H1 (cell line): ENCODE measurements around the gene HK2. TPM values are rescaled to one million over a fixed set of nuclear protein-coding genes. Genes with fewer than 3 reads are reported as not detected.

Experiments used
- CTCF ChIA-PET: fragments of 300-600 bp; sonication (Branson Sonifier 250); formaldehyde crosslinking; loops from one replicate; lab custom pipeline; 2021; ENCODE audit not compliant: partially characterized antibody; lab: Charles Lee
- POLR2A ChIA-PET: fragments of 300-600 bp; sonication (Branson Sonifier 250); formaldehyde crosslinking; loops from one replicate; lab custom pipeline; 2021; ENCODE audit warnings: inconsistent platforms; ENCODE audit not compliant: partially characterized antibody; lab: Charles Lee
- DNase-seq, 2 experiments: peaks; one replicate each; pipeline versions ENCODE4 v3.0.0 to v3.0.0-alpha.2; 2010 to 2022; ENCODE audit warnings: low spot score in 2 of 2, low read depth in 1 of 2, mixed read lengths in 1 of 2
- FAIRE-seq: peaks from 2 replicates; lab custom pipeline; 2011; peaks lifted over from hg19 to GRCh38; lab: Jason Lieb, UNC
- H2AFZ ChIP-seq: 2 replicates; pipeline ENCODE4 v1.8.1; 2012; ENCODE audit warnings: low read length, inconsistent platforms
- H2AK5ac ChIP-seq: 2 replicates; pipeline ENCODE4 v1.6.1; 2013; ENCODE audit warnings: low read depth, low read length
- H2BK120ac ChIP-seq: replicated peaks from 2 replicates; pipeline ENCODE3; 2013; ENCODE audit warnings: low read depth, low read length, inconsistent platforms
- H2BK12ac ChIP-seq: 2 replicates; pipeline ENCODE4 v1.6.1; 2013; ENCODE audit warnings: low read depth, low read length
- H2BK15ac ChIP-seq: 2 replicates; pipeline ENCODE4 v1.6.1; 2013; ENCODE audit warnings: low read length
- H2BK20ac ChIP-seq: 2 replicates; pipeline ENCODE4 v1.6.1; 2013; ENCODE audit warnings: low read length
- H2BK5ac ChIP-seq: 2 replicates; pipeline ENCODE4 v1.6.1; 2013; ENCODE audit warnings: low read depth, low read length
- H3K14ac ChIP-seq: 2 replicates; pipeline ENCODE4 v1.6.1; 2013; ENCODE audit warnings: inconsistent platforms; ENCODE audit not compliant: insufficient read length
- H3K18ac ChIP-seq: 2 replicates; pipeline ENCODE4 v1.6.1; 2013; ENCODE audit warnings: low read length; ENCODE audit errors: extremely low read depth
- H3K23ac ChIP-seq: 2 replicates; pipeline ENCODE4 v1.6.1; 2013; ENCODE audit warnings: inconsistent platforms; ENCODE audit not compliant: insufficient read length
- H3K23me2 ChIP-seq: 2 replicates; pipeline ENCODE4 v1.6.1; 2013; ENCODE audit warnings: low read depth, low read length
- H3K27ac ChIP-seq: 2 replicates; pipeline ENCODE4 v1.6.1; 2011; ENCODE audit warnings: low read depth, low read length, inconsistent platforms
- H3K27me3 ChIP-seq, 4 experiments: replicated peaks in 1 of 4; 1 replicate in 1 of 4; 2 replicates in 3 of 4; pipeline versions ENCODE4 v1.6.1 to v1.8.1; 2011 to 2013; ENCODE audit warnings: low read length in 3 of 4, mild to moderate bottlenecking in 3 of 4, inconsistent platforms in 2 of 4, mixed read lengths in 2 of 4, moderate library complexity in 1 of 4; ENCODE audit not compliant: control insufficient read depth in 3 of 4, insufficient read depth in 3 of 4; ENCODE audit errors: extremely low read depth in 1 of 4
- H3K36me3 ChIP-seq, 4 experiments: 2 replicates each; pipeline versions ENCODE4 v1.6.1 to v1.8.1; 2011 to 2013; ENCODE audit warnings: mild to moderate bottlenecking in 4 of 4, low read length in 3 of 4, moderate library complexity in 2 of 4, control low read depth in 1 of 4, inconsistent platforms in 1 of 4; ENCODE audit not compliant: insufficient read depth in 4 of 4, control insufficient read depth in 2 of 4
- H3K4ac ChIP-seq: replicated peaks from 2 replicates; pipeline ENCODE3; 2013; ENCODE audit warnings: low read length, low read depth, mixed read lengths, inconsistent platforms; ENCODE audit not compliant: insufficient read length
- H3K4me1 ChIP-seq, 4 experiments: replicated peaks in 1 of 4; 1 replicate in 1 of 4; 2 replicates in 3 of 4; pipeline versions ENCODE4 v1.6.1 to v1.8.1; 2011 to 2013; ENCODE audit warnings: low read length in 3 of 4, inconsistent platforms in 2 of 4, mixed read lengths in 1 of 4; ENCODE audit not compliant: insufficient read depth in 4 of 4, control insufficient read depth in 3 of 4
- H3K4me2 ChIP-seq, 2 experiments: 2 replicates each; pipeline versions ENCODE4 v1.6.1 to v1.8.1; 2011 to 2013; ENCODE audit warnings: low read depth in 2 of 2, low read length in 2 of 2, control low read depth in 1 of 2, inconsistent platforms in 1 of 2, mild to moderate bottlenecking in 1 of 2; ENCODE audit not compliant: insufficient read depth in 1 of 2
- H3K4me3 ChIP-seq, 4 experiments: fragments of 200-600, 300-600 bp in 1 of 4; sonication (generic), shearing (Covaris generic), sonication (Bioruptor Twin) in 1 of 4; 2 replicates each; pipeline versions ENCODE4 v1.5.1 to v1.8.1; 2011 to 2016; ENCODE audit warnings: low read length in 4 of 4, low read depth in 3 of 4, control low read depth in 2 of 4, inconsistent platforms in 2 of 4, mild to moderate bottlenecking in 2 of 4, mixed read lengths in 1 of 4, moderate library complexity in 1 of 4; ENCODE audit not compliant: insufficient read depth in 2 of 4; ENCODE audit errors: extremely low read depth in 1 of 4
- H3K56ac ChIP-seq: replicated peaks from 2 replicates; pipeline ENCODE3; 2013; ENCODE audit warnings: low read depth, mild to moderate bottlenecking, mixed read lengths, low read length, inconsistent platforms; ENCODE audit not compliant: insufficient read length
- H3K79me1 ChIP-seq: 2 replicates; pipeline ENCODE4 v1.6.1; 2013; ENCODE audit warnings: low read depth, low read length, control low read depth
- H3K79me2 ChIP-seq, 2 experiments: 2 replicates each; pipeline versions ENCODE4 v1.6.1 to v1.8.1; 2012 to 2013; ENCODE audit warnings: low read length in 2 of 2, mild to moderate bottlenecking in 2 of 2, inconsistent platforms in 1 of 2; ENCODE audit not compliant: insufficient read depth in 2 of 2, control insufficient read depth in 1 of 2
- H3K9ac ChIP-seq, 4 experiments: replicated peaks in 1 of 4; 1 replicate in 1 of 4; 2 replicates in 3 of 4; pipeline versions ENCODE4 v1.6.1 to v1.8.1; 2011 to 2013; ENCODE audit warnings: low read depth in 3 of 4, low read length in 3 of 4, control low read depth in 2 of 4, mild to moderate bottlenecking in 2 of 4, moderate library complexity in 2 of 4, inconsistent platforms in 1 of 4; ENCODE audit errors: extremely low read depth in 1 of 4
- H3K9me3 ChIP-seq, 2 experiments: 2 replicates each; pipeline versions ENCODE4 v1.6.1 to v1.8.1; 2012 to 2013; ENCODE audit warnings: mild to moderate bottlenecking in 2 of 2, moderate library complexity in 2 of 2, control low read depth in 1 of 2, inconsistent platforms in 1 of 2, low read depth in 1 of 2, low read length in 1 of 2, mixed read lengths in 1 of 2; ENCODE audit not compliant: insufficient read depth in 2 of 2
- H4K20me1 ChIP-seq, 2 experiments: replicated peaks in 1 of 2; 2 replicates each; pipeline versions ENCODE3 to v1.8.1; 2011 to 2013; ENCODE audit warnings: inconsistent platforms in 2 of 2, low read length in 2 of 2, mild to moderate bottlenecking in 1 of 2; ENCODE audit not compliant: insufficient read depth in 2 of 2, control insufficient read depth in 1 of 2
- H4K5ac ChIP-seq: 2 replicates; pipeline ENCODE4 v1.6.1; 2013; ENCODE audit warnings: low read length, low read depth, mixed read lengths, inconsistent platforms; ENCODE audit not compliant: insufficient read length
- H4K8ac ChIP-seq: 2 replicates; pipeline ENCODE4 v1.8.0; 2013; ENCODE audit warnings: mild to moderate bottlenecking, moderate library complexity, low read length, inconsistent platforms; ENCODE audit not compliant: insufficient read depth; ENCODE audit errors: extremely low read depth
- H4K91ac ChIP-seq: replicated peaks from 2 replicates; pipeline ENCODE3; 2013; ENCODE audit warnings: low read length, mixed read lengths, inconsistent platforms; ENCODE audit not compliant: insufficient read length
- BRCA1 ChIP-seq: IDR thresholded peaks from 2 replicates; pipeline ENCODE4 v1.6.1; 2012; ENCODE audit warnings: low read depth, low read length, improper control_type of control experiment
- CBX5 ChIP-seq: fragments of 300-800, 300-1000 bp; sonication (generic); IDR thresholded peaks from 2 replicates; pipeline ENCODE4 v1.7.1; 2016; ENCODE audit warnings: antibody characterized with exemption, low read length, low read depth
- E2F6 ChIP-seq: IDR thresholded peaks from 2 replicates; pipeline ENCODE4 v1.6.1; 2012; ENCODE audit warnings: inconsistent platforms
- JUND ChIP-seq: IDR thresholded peaks from 2 replicates; pipeline ENCODE4 v1.6.1; 2011; ENCODE audit warnings: mild to moderate bottlenecking, improper control_type of control experiment, low read length
- KDM5A ChIP-seq: fragments of 200-600 bp; IDR thresholded peaks from 2 replicates; pipeline ENCODE4 v1.7.1; 2012; ENCODE audit warnings: mild to moderate bottlenecking, low read length, inconsistent platforms, mixed read lengths
- MAX ChIP-seq: IDR thresholded peaks from 2 replicates; pipeline ENCODE4 v1.6.1; 2012; ENCODE audit warnings: inconsistent platforms
- NRF1 ChIP-seq: IDR thresholded peaks from 2 replicates; pipeline ENCODE4 v1.6.1; 2011; ENCODE audit warnings: mild to moderate bottlenecking, low read depth, low read length, improper control_type of control experiment
- RBBP5 ChIP-seq: IDR thresholded peaks from 2 replicates; pipeline ENCODE4 v1.7.1; 2012; ENCODE audit warnings: low read depth, mild to moderate bottlenecking, inconsistent platforms, low read length, moderate library complexity, borderline replicate concordance
- RXRA ChIP-seq: IDR thresholded peaks from 2 replicates; pipeline ENCODE4 v1.6.1; 2011; ENCODE audit warnings: low read depth, mild to moderate bottlenecking, low read length, moderate library complexity; ENCODE audit not compliant: insufficient read depth
- SP4 ChIP-seq: IDR thresholded peaks from 2 replicates; pipeline ENCODE4 v1.6.1; 2012; ENCODE audit warnings: low read length, inconsistent platforms
- SRF ChIP-seq: IDR thresholded peaks from 2 replicates; pipeline ENCODE4 v1.6.1; 2011; ENCODE audit warnings: mild to moderate bottlenecking, low read depth, low read length, moderate library complexity
- TCF12 ChIP-seq: IDR thresholded peaks from 2 replicates; pipeline ENCODE4 v1.6.1; 2011; ENCODE audit warnings: low read depth, mild to moderate bottlenecking, low read length
- WGBS, 2 experiments: shearing (Covaris generic) in 1 of 2; methylation state at CpG; one replicate each; pipeline versions ENCODE4 v1.1.6 to v1.1.7; 2013 to 2015; ENCODE audit warnings: low lambda C conversion rate in 2 of 2, mixed read lengths in 2 of 2, inconsistent platforms in 1 of 2, low coverage in 1 of 2, missing lambda C conversion rate in 1 of 2; ENCODE audit not compliant: insufficient replicate concordance in 2 of 2, insufficient coverage in 1 of 2, insufficient read length in 1 of 2; ENCODE audit errors: extremely low coverage in 1 of 2, missing lambda C conversion rate in 1 of 2; 5-methylcytosine and 5-hydroxymethylcytosine counted together
- polyA plus RNA-seq, 7 experiments: library from polyadenylated mRNA; depleted of rRNA in 3 of 7; stranded (reverse) in 5 of 7; unstranded in 2 of 7; fragments of >200 nt in 5 of 7; fragments of 200-250 nt in 2 of 7; gene quantifications; 1 replicate in 5 of 7; 2 replicates in 1 of 7; 4 replicates in 1 of 7; pipeline versions ENCODE4 v1.2.1 to v1.2.3, GENCODE V29; 2011 to 2013; ENCODE audit warnings: missing spikeins in 2 of 7, mixed read lengths in 2 of 7
- total RNA-seq: library from RNA; stranded (reverse); fragmentation: NEBNext Ultra II Directional; extraction: Animal tissue kit (Norgen Biotek cat#: 25700); gene quantifications from 2 replicates; pipeline ENCODE4 v1.2.1, GENCODE V29; 2021

HK2 gene
- total and polyA plus RNA-seq, 2 of the 8 experiments (the other 6 are each of a cell fraction or from before 2014, with no cell fraction given): 22.1 to 61.9 TPM

- H3K4ac ChIP-seq: no peak overlapping the region
- H2BK5ac ChIP-seq: no peak overlapping the region
- 90% methylated on average over 10 of the region's 10 CpGs; no CpG with 5 or more reads in 1 of the 2 experiments for WGBS, 2 experiments
- no peak overlapping the region for H2BK20ac ChIP-seq
- H3K9ac ChIP-seq: no peak overlapping the region
- H3K36me3 ChIP-seq: peaks cover 18 to 31% (median 26%) of the 10 kb centered on the region in 4 experiments; a peak in 7 of 8 replicates
- CTCF ChIA-PET: interaction anchor here (0.9 to 9.9 kb wide), 7 partner anchors 9 to 167 kb away, joined by 3 to 117 read pairs (median 3); partner anchors contain the start of gene HK2
- no peak overlapping the region for H2BK120ac ChIP-seq
- no peak overlapping the region for H3K4me3 ChIP-seq
- H3K23ac ChIP-seq: no peak overlapping the region
- no peaks in the 10 kb centered on the region for H3K9me3 ChIP-seq
- no peak overlapping the region for H2AFZ ChIP-seq
- H4K5ac ChIP-seq: no peak overlapping the region
- H2BK12ac ChIP-seq: no peak overlapping the region
- peaks cover 7 to 11% of the 10 kb centered on the region in 2 experiments for H4K20me1 ChIP-seq
- no peak overlapping the region for H4K8ac ChIP-seq
- peaks cover 5 to 67% of the 10 kb centered on the region in 2 experiments for H3K79me2 ChIP-seq
- H2AK5ac ChIP-seq: no peak overlapping the region
- DNase-seq (no peak), FAIRE-seq (no peak)
- H3K14ac ChIP-seq: no peak overlapping the region
- no peak overlapping the region for H4K91ac ChIP-seq
- H3K23me2 ChIP-seq: no peaks in the 10 kb centered on the region
- H3K4me2 ChIP-seq: no peak overlapping the region
- H3K18ac ChIP-seq: no peak overlapping the region
- H3K27ac ChIP-seq: no peak overlapping the region
- POLR2A ChIA-PET: interaction anchor here (1.1 kb wide), 1 partner anchor 19 kb away, joined by 3 read pairs; no protein-coding TSS in a partner anchor
- H3K27me3 ChIP-seq: no peaks in the 10 kb centered on the region
- peaks cover 0 to 4% (median 2%) of the 10 kb centered on the region in 4 experiments; a peak in 2 of 7 replicates for H3K4me1 ChIP-seq
- no peak overlapping the region for H3K56ac ChIP-seq
- H3K79me1 ChIP-seq: peaks cover 12% of the 10 kb centered on the region
- H2BK15ac ChIP-seq: no peak overlapping the region
- TF ChIP-seq RBBP5 (no peak), CBX5 (no peak), BRCA1 (no peak), JUND (no peak), SP4 (no peak), RXRA (no peak), TCF12 (no peak), NRF1 (no peak), KDM5A (no peak), SRF (no peak), E2F6 (no peak), MAX (no peak)
Measured at GRCh38 chr2:74856004-74856578, 22.2 kb downstream of the HK2 start.
